OCI-LY7 (cell line): ENCODE measurements around the gene ZNF280A.

Source experiments
- EZH2phosphoT487 ChIP-seq: fragments of 200-600 bp; sonication (generic); IDR thresholded peaks from 2 replicates; pipeline ENCODE4 v1.6.1; 2018; ENCODE audit warnings: low read depth, borderline replicate concordance, mild to moderate bottlenecking, mixed run types, antibody characterized with exemption, low read length, moderate library complexity, mixed read lengths
- TF ChIP-seq, protein P1 (sequence below): fragments of 200-600 bp; sonication (generic); conservative IDR thresholded peaks from 2 replicates; pipeline ENCODE4 v1.5.1; 2014; ENCODE audit warnings: mild to moderate bottlenecking, antibody characterized with exemption, low read length, moderate library complexity, mixed read lengths

DNA sequence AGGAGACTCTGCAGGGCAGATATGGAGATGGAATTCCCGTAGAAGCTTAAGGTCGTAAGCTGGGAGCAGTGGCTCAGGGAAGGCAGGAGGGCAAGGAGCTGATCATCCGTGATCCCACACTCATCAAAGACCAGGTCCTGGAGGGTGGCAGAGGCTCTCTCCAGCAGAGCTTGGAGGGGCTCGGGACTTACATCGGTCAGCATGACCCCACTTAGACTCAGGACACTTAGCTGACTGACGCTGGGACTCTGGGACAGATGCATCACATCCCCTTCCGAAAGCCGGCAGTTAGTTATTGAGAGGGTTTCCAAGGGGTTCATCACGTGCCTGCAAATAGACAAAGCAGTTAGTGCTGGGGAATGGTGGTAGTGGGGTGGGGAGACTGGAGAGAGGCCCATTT, 28.2 kb upstream of the ZNF280A start:
- TF ChIP-seq, protein P1, sequence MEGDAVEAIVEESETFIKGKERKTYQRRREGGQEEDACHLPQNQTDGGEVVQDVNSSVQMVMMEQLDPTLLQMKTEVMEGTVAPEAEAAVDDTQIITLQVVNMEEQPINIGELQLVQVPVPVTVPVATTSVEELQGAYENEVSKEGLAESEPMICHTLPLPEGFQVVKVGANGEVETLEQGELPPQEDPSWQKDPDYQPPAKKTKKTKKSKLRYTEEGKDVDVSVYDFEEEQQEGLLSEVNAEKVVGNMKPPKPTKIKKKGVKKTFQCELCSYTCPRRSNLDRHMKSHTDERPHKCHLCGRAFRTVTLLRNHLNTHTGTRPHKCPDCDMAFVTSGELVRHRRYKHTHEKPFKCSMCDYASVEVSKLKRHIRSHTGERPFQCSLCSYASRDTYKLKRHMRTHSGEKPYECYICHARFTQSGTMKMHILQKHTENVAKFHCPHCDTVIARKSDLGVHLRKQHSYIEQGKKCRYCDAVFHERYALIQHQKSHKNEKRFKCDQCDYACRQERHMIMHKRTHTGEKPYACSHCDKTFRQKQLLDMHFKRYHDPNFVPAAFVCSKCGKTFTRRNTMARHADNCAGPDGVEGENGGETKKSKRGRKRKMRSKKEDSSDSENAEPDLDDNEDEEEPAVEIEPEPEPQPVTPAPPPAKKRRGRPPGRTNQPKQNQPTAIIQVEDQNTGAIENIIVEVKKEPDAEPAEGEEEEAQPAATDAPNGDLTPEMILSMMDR, result no peak
- no peak for TF ChIP-seq EZH2phosphoT487
